Hepatocyte (in vitro differentiated cells): ENCODE data around the gene KDM1B.

Source experiments
- EZH2 ChIP-seq: fragments of 200-600 bp; sonication (generic); IDR thresholded peaks from 2 replicates; pipeline ENCODE4 v1.6.1; 2016; ENCODE audit warnings: antibody characterized with exemption, mild to moderate bottlenecking, borderline replicate concordance
- EZH2phosphoT487 ChIP-seq: fragments of 200-600 bp; sonication (generic); IDR thresholded peaks from one replicate; pipeline ENCODE4 v1.6.1; 2018; ENCODE audit warnings: antibody characterized with exemption, mild to moderate bottlenecking, low read depth, moderate library complexity; ENCODE audit not compliant: unreplicated experiment, severe bottlenecking
- TF ChIP-seq, protein P1 (sequence below): fragments of 200-600 bp; sonication (generic); IDR thresholded peaks from 2 replicates; pipeline ENCODE4 v1.5.1; 2016; ENCODE audit warnings: antibody characterized with exemption, mild to moderate bottlenecking; ENCODE audit not compliant: poor library complexity

DNA sequence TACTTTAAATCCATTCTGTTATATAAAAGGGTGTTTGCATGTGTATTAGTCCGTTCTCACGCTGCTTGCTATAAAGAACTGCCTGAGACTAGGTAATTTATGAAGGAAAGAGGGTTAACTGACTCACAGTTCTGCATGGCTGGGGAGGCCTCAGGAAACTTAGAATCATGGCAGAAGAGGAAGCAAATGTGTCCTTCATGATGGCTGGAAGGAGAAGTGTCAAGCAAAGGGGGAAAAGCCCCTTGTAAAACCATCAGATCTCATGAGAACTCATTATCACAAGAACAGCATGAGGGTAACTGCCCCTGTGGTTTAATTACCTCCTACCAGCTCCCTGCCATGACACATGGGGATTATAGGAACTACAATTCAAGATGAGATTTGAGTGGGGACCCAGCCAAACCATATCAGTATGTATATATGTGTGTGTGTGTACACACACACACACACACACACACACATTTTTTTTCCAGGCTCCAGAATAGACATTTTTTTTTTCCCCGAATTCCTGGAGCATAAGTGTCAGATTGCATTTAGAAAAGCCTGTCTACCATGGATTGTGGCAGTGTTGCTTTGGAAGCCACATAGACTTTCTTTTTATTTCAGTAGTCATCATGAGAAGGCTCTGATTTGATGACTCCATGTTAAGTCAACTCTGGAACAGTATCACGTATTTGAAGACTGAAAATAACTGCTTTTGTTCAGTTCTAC is 31.5 kb downstream of the KDM1B start:
- TF ChIP-seq EZH2phosphoT487 = no peak
- TF ChIP-seq, protein P1, sequence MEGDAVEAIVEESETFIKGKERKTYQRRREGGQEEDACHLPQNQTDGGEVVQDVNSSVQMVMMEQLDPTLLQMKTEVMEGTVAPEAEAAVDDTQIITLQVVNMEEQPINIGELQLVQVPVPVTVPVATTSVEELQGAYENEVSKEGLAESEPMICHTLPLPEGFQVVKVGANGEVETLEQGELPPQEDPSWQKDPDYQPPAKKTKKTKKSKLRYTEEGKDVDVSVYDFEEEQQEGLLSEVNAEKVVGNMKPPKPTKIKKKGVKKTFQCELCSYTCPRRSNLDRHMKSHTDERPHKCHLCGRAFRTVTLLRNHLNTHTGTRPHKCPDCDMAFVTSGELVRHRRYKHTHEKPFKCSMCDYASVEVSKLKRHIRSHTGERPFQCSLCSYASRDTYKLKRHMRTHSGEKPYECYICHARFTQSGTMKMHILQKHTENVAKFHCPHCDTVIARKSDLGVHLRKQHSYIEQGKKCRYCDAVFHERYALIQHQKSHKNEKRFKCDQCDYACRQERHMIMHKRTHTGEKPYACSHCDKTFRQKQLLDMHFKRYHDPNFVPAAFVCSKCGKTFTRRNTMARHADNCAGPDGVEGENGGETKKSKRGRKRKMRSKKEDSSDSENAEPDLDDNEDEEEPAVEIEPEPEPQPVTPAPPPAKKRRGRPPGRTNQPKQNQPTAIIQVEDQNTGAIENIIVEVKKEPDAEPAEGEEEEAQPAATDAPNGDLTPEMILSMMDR = no peak
- TF ChIP-seq EZH2 = no peak
